ENCODE results near the gene GNPNAT1. TPM values are rescaled to one million over a fixed set of nuclear protein-coding genes. Genes with fewer than 3 reads are reported as not detected.

The GNPNAT1 gene
- total and polyA plus RNA-seq, 2 of the 4 experiments (the other 2 are of a cell fraction): 19.4 to 30.5 TPM

DNA sequence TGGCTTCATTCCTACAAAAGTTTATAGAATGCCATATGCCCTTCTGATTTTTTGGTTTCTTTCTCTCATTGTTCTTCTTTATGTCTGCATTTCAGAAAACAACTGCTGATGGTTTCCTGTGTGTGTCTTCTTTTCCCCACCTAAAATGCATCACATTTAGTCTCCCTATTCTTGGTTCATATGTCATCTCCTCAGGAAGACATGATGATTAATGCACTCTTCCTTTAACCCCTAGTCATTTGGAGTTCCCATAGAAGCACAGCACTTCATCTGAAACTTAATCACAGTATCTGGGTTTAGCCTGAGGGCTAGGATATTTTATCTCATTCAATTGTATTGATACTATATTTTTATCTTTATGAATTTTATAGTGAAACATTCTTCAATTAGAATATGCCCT lies 21.5 kb downstream of the GNPNAT1 start:
- no peak overlapping the region for H2AK9ac ChIP-seq (replicated peaks; ENCODE audit: low read depth, low read length, poor library complexity)
- H2BK5ac ChIP-seq (ENCODE audit: low read depth, low read length, poor library complexity, severe bottlenecking): no peak overlapping the region
- H2BK15ac ChIP-seq (ENCODE audit: low read depth, low read length): no peak overlapping the region
- no peak for ATAC-seq (ENCODE audit: low read depth)
- H4K91ac ChIP-seq (ENCODE audit: insufficient read depth, low read depth, low read length): no peak overlapping the region
- H3K27me3 ChIP-seq (ENCODE audit: control insufficient read depth, insufficient read depth, low read length): no peaks in the 10 kb centered on the region
- no peak overlapping the region for H2BK120ac ChIP-seq (ENCODE audit: low read depth, low read length)
- no peak overlapping the region for H4K5ac ChIP-seq (ENCODE audit: low read depth, low read length)
- no peak for DNase-seq
- H4K20me1 ChIP-seq (ENCODE audit: insufficient read depth, low read length): no peaks in the 10 kb centered on the region
- TF ChIP-seq, protein P1, sequence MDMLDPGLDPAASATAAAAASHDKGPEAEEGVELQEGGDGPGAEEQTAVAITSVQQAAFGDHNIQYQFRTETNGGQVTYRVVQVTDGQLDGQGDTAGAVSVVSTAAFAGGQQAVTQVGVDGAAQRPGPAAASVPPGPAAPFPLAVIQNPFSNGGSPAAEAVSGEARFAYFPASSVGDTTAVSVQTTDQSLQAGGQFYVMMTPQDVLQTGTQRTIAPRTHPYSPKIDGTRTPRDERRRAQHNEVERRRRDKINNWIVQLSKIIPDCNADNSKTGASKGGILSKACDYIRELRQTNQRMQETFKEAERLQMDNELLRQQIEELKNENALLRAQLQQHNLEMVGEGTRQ (IDR thresholded peaks at IDR 0.05; ENCODE audit: low read depth, low read length): no peak
- TF ChIP-seq MXI1 (IDR thresholded peaks at IDR 0.05; ENCODE audit: borderline replicate concordance, low read depth, low read length): no peak
- TF ChIP-seq CTCF (conservative IDR thresholded peaks at IDR 0.05; ENCODE audit: low read depth, low read length): no peak
- no peak for TF ChIP-seq MAFK (IDR thresholded peaks at IDR 0.05; ENCODE audit: low read depth, low read length)
- no peak for TF ChIP-seq MAZ (IDR thresholded peaks at IDR 0.05; ENCODE audit: borderline replicate concordance, low read depth, low read length)
- TF ChIP-seq NFE2L2 (IDR thresholded peaks at IDR 0.05; ENCODE audit: low read depth, low read length): no peak
- TF ChIP-seq FOS (IDR thresholded peaks at IDR 0.05; ENCODE audit: low read depth, low read length): no peak
- no peak for TF ChIP-seq POLR2A (IDR thresholded peaks at IDR 0.05; ENCODE audit: low read depth, low read length)
- TF ChIP-seq RFX5 (IDR thresholded peaks at IDR 0.05; ENCODE audit: low read depth, low read length): no peak
- TF ChIP-seq RAD21 (IDR thresholded peaks at IDR 0.05; ENCODE audit: low read length): no peak
- TF ChIP-seq CHD1 (IDR thresholded peaks at IDR 0.05; ENCODE audit: low read depth, low read length): no peak
- no peak for TF ChIP-seq SMC3 (IDR thresholded peaks at IDR 0.05; ENCODE audit: low read depth, low read length)
- no peak for TF ChIP-seq BHLHE40 (IDR thresholded peaks at IDR 0.05; ENCODE audit: low read depth, low read length)
- no peak for TF ChIP-seq ELK1 (IDR thresholded peaks at IDR 0.05; ENCODE audit: borderline replicate concordance, low read depth, low read length)
- no peak for TF ChIP-seq CEBPB (IDR thresholded peaks at IDR 0.05; ENCODE audit: low read depth, low read length)
- TF ChIP-seq RCOR1 (IDR thresholded peaks at IDR 0.05; ENCODE audit: insufficient replicate concordance, low read length): no peak
- no peak overlapping the region for H3K23ac ChIP-seq (ENCODE audit: low read depth, low read length)
- no peak overlapping the region for H3K4me3 ChIP-seq (ENCODE audit: insufficient read depth, low read depth, low read length)
- H3K27ac ChIP-seq (ENCODE audit: insufficient read depth, low read length): no peak overlapping the region
- H4K8ac ChIP-seq (ENCODE audit: low read depth in 2 of 2, low read length in 2 of 2): no peak overlapping the region
- no peaks in the 10 kb centered on the region for H3K4me1 ChIP-seq (ENCODE audit: control insufficient read depth, insufficient read depth, low read length)
- in situ Hi-C loops (cut with MboI; ENCODE audit: low sequenced_read_pairs) (no loop called here), dilution Hi-C loops (cut with HindIII; ENCODE audit: low sequenced_read_pairs, unreplicated experiment) (no loop called here), intact Hi-C loops (cut with micrococcal nuclease) (loop anchor here (5.0 kb wide), 1 partner anchor 33 kb away; no protein-coding TSS in a partner anchor)
- no peak overlapping the region for H3K18ac ChIP-seq (ENCODE audit: low read depth, low read length)
- no peak overlapping the region for H3K14ac ChIP-seq (replicated peaks; ENCODE audit: low read depth, low read length)
- H2AFZ ChIP-seq (replicated peaks; ENCODE audit: low read length, poor library complexity): no peak overlapping the region
- no peak overlapping the region for H3K4ac ChIP-seq (ENCODE audit: low read depth, low read length)
- no peak overlapping the region for H2AK5ac ChIP-seq (ENCODE audit: low read depth, low read length)
- peaks cover 1% of the 10 kb centered on the region; the same call in 1 of the 2 replicates for H3K36me3 ChIP-seq (ENCODE audit: control insufficient read depth, insufficient read depth, low read length)
- CTCF ChIA-PET: no interaction called here
- BruUV-seq (replicated peaks): no TSS peak
- H3K9ac ChIP-seq (ENCODE audit: low read depth, low read length): no peak overlapping the region
- no peaks in the 10 kb centered on the region for H3K9me3 ChIP-seq (ENCODE audit: control insufficient read depth, insufficient read depth, low read length)
- H3K56ac ChIP-seq (ENCODE audit: extremely low read depth, insufficient read depth, low read length): no peak overlapping the region
- H3K4me2 ChIP-seq (ENCODE audit: low read depth, low read length): no peak overlapping the region
- POLR2A ChIA-PET (ENCODE audit: unreplicated experiment): no interaction called here
- H3K79me1 ChIP-seq (ENCODE audit: low read depth in 1 of 2, low read length in 2 of 2): peaks cover 0 to 4% of the 10 kb centered on the region in 2 experiments; a peak in 1 of 4 replicates
- H2BK20ac ChIP-seq (ENCODE audit: low read depth, low read length): no peak overlapping the region
- H3K9me1 ChIP-seq (ENCODE audit: insufficient read depth, low read length): peaks cover 5% of the 10 kb centered on the region; the same call in 1 of the 2 replicates

Data from IMR-90 (cell line).